Type B pancreatic cell (in vitro differentiated cells): ENCODE measurements around the gene SLC8B1. TPM values are rescaled to one million over a fixed set of nuclear protein-coding genes. Genes with fewer than 3 reads are reported as not detected.

Experiments
- DNase-seq: peaks from one replicate; pipeline ENCODE4 v3.0.0; 2021; ENCODE audit warnings: mixed read lengths; ENCODE audit not compliant: unreplicated experiment; ENCODE audit errors: extremely low spot score
- H3K27ac Mint-ChIP-seq: 2 replicates; pipeline ENCODE4 v1.8.0; 2021; ENCODE audit warnings: mild to moderate bottlenecking, mixed read lengths
- H3K27me3 Mint-ChIP-seq: 2 replicates; pipeline ENCODE4 v1.8.0; 2021; ENCODE audit warnings: mixed read lengths
- H3K36me3 Mint-ChIP-seq: 2 replicates; pipeline ENCODE4 v1.8.0; 2021; ENCODE audit warnings: mixed read lengths
- H3K4me1 Mint-ChIP-seq: one replicate; pipeline ENCODE4 v1.8.0; 2021; ENCODE audit warnings: mixed read lengths; ENCODE audit not compliant: unreplicated experiment
- H3K4me3 Mint-ChIP-seq: 2 replicates; pipeline ENCODE4 v1.8.0; 2021; ENCODE audit warnings: mild to moderate bottlenecking, mixed read lengths
- H3K9me3 Mint-ChIP-seq: 2 replicates; pipeline ENCODE4 v1.8.0; 2021; ENCODE audit warnings: mixed read lengths
- total RNA-seq: library from RNA; stranded (reverse); gene quantifications from 2 replicates; pipeline ENCODE4 v1.2.1, GENCODE V29; 2021; ENCODE audit warnings: low replicate concordance
- TF ChIP-seq, protein P1 (sequence below): fragments of 200-600 bp; sonication (generic); conservative IDR thresholded peaks from 2 replicates; pipeline ENCODE4 v1.5.0; 2021; ENCODE audit warnings: antibody characterized with exemption, mild to moderate bottlenecking

Gene SLC8B1
- total RNA-seq, 1 donor from 2014 or later = 29.6 TPM

DNA sequence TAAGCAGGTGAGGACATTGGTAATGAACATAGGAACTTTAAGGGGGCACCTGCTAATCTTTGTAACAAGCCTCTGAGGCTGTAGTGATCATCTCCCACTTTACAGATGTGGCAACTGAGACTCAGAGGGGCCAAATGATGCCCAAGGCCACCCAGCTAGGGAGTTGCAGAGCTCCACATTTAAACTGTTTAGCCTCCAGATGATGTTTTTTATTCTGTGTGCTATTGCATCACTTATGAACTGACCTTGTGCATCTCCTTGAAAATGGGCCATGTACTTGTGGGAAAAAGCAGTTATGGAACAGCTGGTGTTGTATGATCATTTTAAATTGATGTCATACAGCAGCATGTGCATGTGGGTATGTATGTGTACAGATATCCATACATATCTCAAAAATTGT lies 72.2 kb downstream of the SLC8B1 start:
- H3K27ac Mint-ChIP-seq = no peak overlapping the region
- peaks cover 9% of the 10 kb centered on the region for H3K36me3 Mint-ChIP-seq
- peaks cover 19% of the 10 kb centered on the region for H3K4me1 Mint-ChIP-seq
- H3K27me3 Mint-ChIP-seq = no peaks in the 10 kb centered on the region
- no peak for DNase-seq
- H3K4me3 Mint-ChIP-seq = no peak overlapping the region
- no peaks in the 10 kb centered on the region for H3K9me3 Mint-ChIP-seq
- TF ChIP-seq, protein P1, sequence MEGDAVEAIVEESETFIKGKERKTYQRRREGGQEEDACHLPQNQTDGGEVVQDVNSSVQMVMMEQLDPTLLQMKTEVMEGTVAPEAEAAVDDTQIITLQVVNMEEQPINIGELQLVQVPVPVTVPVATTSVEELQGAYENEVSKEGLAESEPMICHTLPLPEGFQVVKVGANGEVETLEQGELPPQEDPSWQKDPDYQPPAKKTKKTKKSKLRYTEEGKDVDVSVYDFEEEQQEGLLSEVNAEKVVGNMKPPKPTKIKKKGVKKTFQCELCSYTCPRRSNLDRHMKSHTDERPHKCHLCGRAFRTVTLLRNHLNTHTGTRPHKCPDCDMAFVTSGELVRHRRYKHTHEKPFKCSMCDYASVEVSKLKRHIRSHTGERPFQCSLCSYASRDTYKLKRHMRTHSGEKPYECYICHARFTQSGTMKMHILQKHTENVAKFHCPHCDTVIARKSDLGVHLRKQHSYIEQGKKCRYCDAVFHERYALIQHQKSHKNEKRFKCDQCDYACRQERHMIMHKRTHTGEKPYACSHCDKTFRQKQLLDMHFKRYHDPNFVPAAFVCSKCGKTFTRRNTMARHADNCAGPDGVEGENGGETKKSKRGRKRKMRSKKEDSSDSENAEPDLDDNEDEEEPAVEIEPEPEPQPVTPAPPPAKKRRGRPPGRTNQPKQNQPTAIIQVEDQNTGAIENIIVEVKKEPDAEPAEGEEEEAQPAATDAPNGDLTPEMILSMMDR = no peak

GRCh38 chr12:113261847-113262470 lies 73.0 kb downstream of the SLC8B1 start:
- Mint-ChIP-seq H3K9me3 (no peaks in the 10 kb centered on the region), H3K4me1 (peaks cover 19% of the 10 kb centered on the region), H3K27ac (peak overlapping the region; percentile 46), H3K4me3 (no peak overlapping the region), H3K27me3 (no peaks in the 10 kb centered on the region), H3K36me3 (peaks cover 7% of the 10 kb centered on the region)
- TF ChIP-seq, protein P1 = no peak
- no peak for DNase-seq

DNA sequence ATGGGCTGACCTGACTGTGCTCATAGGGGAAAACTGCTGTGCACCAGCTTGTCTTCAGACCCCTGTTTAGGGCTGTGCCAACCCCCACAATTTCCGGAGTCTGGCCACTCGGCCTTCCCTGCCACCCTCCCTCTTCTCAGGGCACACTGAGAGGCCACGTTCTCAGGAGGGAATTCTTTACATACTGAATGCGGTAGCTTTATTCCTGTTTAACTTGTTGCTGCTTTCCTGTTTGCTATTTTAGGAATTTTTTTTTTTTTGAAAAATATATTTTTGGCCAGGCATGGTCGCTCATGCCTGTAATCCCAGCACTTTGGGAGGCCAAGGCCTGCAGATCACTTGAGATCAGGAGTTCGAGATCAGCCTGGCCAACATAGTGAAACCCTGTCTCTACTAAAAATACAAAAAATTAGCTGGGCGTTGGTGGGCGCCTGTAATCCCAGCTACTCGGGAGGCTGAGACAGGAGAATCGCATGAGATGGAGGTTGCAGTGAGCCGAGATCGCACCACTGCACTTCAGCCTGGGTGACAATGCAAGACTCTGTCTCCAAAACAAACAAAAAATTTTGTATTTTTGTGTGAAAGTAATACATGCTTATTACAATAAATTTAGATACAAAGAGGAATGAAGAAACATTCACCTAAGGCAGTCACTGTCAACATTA lies 74.1 kb downstream of the SLC8B1 start:
- DNase-seq = no peak
- Mint-ChIP-seq H3K27ac (peak overlapping the region; percentile 92), H3K36me3 (peaks cover 3% of the 10 kb centered on the region), H3K27me3 (no peaks in the 10 kb centered on the region), H3K9me3 (no peaks in the 10 kb centered on the region), H3K4me3 (peak overlapping the region; percentile 44), H3K4me1 (peaks cover 19% of the 10 kb centered on the region)
- TF ChIP-seq, protein P1 = no peak

GRCh38 chr12:113260127-113260526 lies 74.8 kb downstream of the SLC8B1 start:
- TF ChIP-seq, protein P1 = no peak
- H3K27ac Mint-ChIP-seq = peak overlapping the region; percentile 92
- no peaks in the 10 kb centered on the region for H3K27me3 Mint-ChIP-seq
- DNase-seq = no peak
- peaks cover 19% of the 10 kb centered on the region for H3K4me1 Mint-ChIP-seq
- peaks cover 3% of the 10 kb centered on the region for H3K36me3 Mint-ChIP-seq
- peak overlapping the region; percentile 44 for H3K4me3 Mint-ChIP-seq
- no peaks in the 10 kb centered on the region for H3K9me3 Mint-ChIP-seq

- TF ChIP-seq, protein P1 = no peak
- H3K27me3 Mint-ChIP-seq = no peaks in the 10 kb centered on the region
- H3K27ac Mint-ChIP-seq = no peak overlapping the region
- H3K9me3 Mint-ChIP-seq = no peaks in the 10 kb centered on the region
- peaks cover 19% of the 10 kb centered on the region for H3K4me1 Mint-ChIP-seq
- DNase-seq = no peak
- H3K4me3 Mint-ChIP-seq = no peak overlapping the region
- H3K36me3 Mint-ChIP-seq = peaks cover 7% of the 10 kb centered on the region
These were observed 77.3 kb downstream of the SLC8B1 start for GRCh38 chr12:113257564-113257963.
